B cell (primary cell): Measurements from ENCODE around the gene ALG9.

Experiments
- EZH2 ChIP-seq: IDR thresholded peaks from 2 replicates; pipeline ENCODE4 v1.6.1; 2012; ENCODE audit warnings: borderline replicate concordance, low read depth, mild to moderate bottlenecking, moderate library complexity, low read length; ENCODE audit not compliant: insufficient read depth, poor library complexity, severe bottlenecking
- TF ChIP-seq, protein P1 (sequence below): fragments of 200-600 bp; IDR thresholded peaks from one replicate; pipeline ENCODE4 v1.8.0; 2022; ENCODE audit warnings: antibody characterized with exemption, mild to moderate bottlenecking

DNA sequence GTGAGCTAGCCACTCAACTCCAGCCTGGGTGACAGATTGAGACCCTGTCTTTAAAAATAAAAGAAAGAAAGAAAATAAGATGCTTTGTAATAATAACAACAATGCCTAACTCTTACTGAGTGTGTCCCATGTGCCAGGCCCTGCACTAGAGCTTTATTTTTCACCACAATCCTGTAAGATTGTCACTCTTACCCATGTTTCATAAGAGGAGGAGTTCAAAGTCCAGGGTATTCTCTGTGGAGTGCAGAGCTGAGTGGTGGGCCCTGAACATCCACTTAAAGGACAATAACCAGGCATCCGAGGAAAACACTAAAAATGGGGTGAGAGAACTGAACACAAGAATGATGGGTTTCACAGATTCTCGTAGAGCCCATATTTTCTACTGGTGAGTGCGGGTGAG lies 46.4 kb upstream of the ALG9 start:
- TF ChIP-seq, protein P1, sequence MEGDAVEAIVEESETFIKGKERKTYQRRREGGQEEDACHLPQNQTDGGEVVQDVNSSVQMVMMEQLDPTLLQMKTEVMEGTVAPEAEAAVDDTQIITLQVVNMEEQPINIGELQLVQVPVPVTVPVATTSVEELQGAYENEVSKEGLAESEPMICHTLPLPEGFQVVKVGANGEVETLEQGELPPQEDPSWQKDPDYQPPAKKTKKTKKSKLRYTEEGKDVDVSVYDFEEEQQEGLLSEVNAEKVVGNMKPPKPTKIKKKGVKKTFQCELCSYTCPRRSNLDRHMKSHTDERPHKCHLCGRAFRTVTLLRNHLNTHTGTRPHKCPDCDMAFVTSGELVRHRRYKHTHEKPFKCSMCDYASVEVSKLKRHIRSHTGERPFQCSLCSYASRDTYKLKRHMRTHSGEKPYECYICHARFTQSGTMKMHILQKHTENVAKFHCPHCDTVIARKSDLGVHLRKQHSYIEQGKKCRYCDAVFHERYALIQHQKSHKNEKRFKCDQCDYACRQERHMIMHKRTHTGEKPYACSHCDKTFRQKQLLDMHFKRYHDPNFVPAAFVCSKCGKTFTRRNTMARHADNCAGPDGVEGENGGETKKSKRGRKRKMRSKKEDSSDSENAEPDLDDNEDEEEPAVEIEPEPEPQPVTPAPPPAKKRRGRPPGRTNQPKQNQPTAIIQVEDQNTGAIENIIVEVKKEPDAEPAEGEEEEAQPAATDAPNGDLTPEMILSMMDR, result no peak
- TF ChIP-seq EZH2, result no peak
